ENCODE results near the gene REEP2.

DNA sequence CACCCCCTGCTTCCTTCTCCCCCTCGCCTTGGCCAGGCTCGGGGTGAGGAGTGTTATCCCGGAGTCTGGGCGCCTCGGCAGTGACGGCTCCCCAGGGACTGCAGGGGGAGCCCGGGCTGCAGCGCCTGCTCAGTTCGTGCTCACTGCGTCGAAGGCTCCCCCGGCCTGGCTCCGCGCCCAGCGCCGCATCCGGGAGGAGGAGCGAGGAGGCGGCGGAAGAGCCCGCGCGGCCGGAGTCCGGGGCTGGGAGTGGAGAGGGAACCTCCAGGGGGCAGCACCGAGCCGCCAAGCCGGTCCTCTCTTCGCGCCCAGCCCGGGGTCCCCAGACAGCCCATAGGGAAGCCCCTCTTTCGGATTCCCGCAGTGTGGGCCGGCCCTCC lies 25.1 kb downstream of the REEP2 start:
- TF ChIP-seq, protein P1, sequence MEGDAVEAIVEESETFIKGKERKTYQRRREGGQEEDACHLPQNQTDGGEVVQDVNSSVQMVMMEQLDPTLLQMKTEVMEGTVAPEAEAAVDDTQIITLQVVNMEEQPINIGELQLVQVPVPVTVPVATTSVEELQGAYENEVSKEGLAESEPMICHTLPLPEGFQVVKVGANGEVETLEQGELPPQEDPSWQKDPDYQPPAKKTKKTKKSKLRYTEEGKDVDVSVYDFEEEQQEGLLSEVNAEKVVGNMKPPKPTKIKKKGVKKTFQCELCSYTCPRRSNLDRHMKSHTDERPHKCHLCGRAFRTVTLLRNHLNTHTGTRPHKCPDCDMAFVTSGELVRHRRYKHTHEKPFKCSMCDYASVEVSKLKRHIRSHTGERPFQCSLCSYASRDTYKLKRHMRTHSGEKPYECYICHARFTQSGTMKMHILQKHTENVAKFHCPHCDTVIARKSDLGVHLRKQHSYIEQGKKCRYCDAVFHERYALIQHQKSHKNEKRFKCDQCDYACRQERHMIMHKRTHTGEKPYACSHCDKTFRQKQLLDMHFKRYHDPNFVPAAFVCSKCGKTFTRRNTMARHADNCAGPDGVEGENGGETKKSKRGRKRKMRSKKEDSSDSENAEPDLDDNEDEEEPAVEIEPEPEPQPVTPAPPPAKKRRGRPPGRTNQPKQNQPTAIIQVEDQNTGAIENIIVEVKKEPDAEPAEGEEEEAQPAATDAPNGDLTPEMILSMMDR (IDR thresholded peaks at IDR 0.05; ENCODE audit: insufficient read depth, low read length, poor library complexity, severe bottlenecking) = peak; percentile 77
- no peak for TF ChIP-seq EZH2phosphoT487 (conservative IDR thresholded peaks at IDR 0.05; ENCODE audit: low read length)

All from SU-DHL-6 (cell line).